B cell (primary cell): ENCODE measurements around the gene KCNIP1.

Experiments
- EZH2 ChIP-seq: IDR thresholded peaks from 2 replicates; pipeline ENCODE4 v1.6.1; 2012; ENCODE audit warnings: borderline replicate concordance, low read depth, mild to moderate bottlenecking, moderate library complexity, low read length; ENCODE audit not compliant: insufficient read depth, poor library complexity, severe bottlenecking
- TF ChIP-seq, protein P1 (sequence below): fragments of 200-600 bp; IDR thresholded peaks from one replicate; pipeline ENCODE4 v1.8.0; 2022; ENCODE audit warnings: antibody characterized with exemption, mild to moderate bottlenecking

DNA sequence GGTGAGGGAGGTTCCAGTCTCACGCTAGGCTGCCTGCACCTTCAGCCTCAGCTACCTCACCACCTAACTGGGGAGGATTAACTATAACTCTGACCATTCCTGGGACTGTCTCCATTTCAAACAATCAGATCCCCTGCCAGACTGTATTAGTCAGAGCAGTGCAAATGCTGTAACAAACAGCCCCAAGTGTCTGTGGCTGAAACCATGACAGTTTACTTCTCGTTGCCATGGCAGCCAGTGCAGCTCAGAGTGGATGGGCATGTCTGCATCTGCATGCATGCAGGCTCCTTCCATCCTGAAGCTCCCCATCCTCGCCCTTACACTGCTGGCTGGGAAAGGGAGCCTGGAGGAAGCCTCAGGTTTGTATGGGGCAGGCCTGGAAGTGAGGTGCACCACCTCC is 86.7 kb downstream of the KCNIP1 start:
- TF ChIP-seq EZH2: no peak
- TF ChIP-seq, protein P1, sequence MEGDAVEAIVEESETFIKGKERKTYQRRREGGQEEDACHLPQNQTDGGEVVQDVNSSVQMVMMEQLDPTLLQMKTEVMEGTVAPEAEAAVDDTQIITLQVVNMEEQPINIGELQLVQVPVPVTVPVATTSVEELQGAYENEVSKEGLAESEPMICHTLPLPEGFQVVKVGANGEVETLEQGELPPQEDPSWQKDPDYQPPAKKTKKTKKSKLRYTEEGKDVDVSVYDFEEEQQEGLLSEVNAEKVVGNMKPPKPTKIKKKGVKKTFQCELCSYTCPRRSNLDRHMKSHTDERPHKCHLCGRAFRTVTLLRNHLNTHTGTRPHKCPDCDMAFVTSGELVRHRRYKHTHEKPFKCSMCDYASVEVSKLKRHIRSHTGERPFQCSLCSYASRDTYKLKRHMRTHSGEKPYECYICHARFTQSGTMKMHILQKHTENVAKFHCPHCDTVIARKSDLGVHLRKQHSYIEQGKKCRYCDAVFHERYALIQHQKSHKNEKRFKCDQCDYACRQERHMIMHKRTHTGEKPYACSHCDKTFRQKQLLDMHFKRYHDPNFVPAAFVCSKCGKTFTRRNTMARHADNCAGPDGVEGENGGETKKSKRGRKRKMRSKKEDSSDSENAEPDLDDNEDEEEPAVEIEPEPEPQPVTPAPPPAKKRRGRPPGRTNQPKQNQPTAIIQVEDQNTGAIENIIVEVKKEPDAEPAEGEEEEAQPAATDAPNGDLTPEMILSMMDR: no peak
